Ishikawa (cell line): ENCODE data around the gene BMPR1A.

Experiments
- CEBPB ChIP-seq: IDR thresholded peaks from 2 replicates; pipeline ENCODE4 v1.6.1; 2012
- CREB1 ChIP-seq: IDR thresholded peaks from 2 replicates; pipeline ENCODE4 v1.6.1; 2012; ENCODE audit warnings: low read depth
- EGR1 ChIP-seq: IDR thresholded peaks from 2 replicates; pipeline ENCODE4 v1.6.1; 2012
- EP300 ChIP-seq: IDR thresholded peaks from 2 replicates; pipeline ENCODE4 v1.6.1; 2012; ENCODE audit warnings: borderline replicate concordance
- FOXM1 ChIP-seq: IDR thresholded peaks from 2 replicates; pipeline ENCODE4 v1.6.1; 2012; ENCODE audit warnings: low read depth, borderline replicate concordance
- NFIC ChIP-seq: IDR thresholded peaks from 2 replicates; pipeline ENCODE4 v1.6.1; 2012
- RAD21 ChIP-seq: IDR thresholded peaks from 2 replicates; pipeline ENCODE4 v1.6.1; 2012; ENCODE audit warnings: low read depth
- TAF1 ChIP-seq: IDR thresholded peaks from 2 replicates; pipeline ENCODE4 v1.6.1; 2012; ENCODE audit warnings: low read depth, mild to moderate bottlenecking
- TCF12 ChIP-seq: IDR thresholded peaks from 2 replicates; pipeline ENCODE4 v1.6.1; 2012; ENCODE audit warnings: low read depth
- TEAD4 ChIP-seq: IDR thresholded peaks from 2 replicates; pipeline ENCODE4 v1.6.1; 2012
- YY1 ChIP-seq: IDR thresholded peaks from 2 replicates; pipeline ENCODE4 v1.6.1; 2012; ENCODE audit warnings: low read depth
- ZBTB7A ChIP-seq: IDR thresholded peaks from 2 replicates; pipeline ENCODE4 v1.6.1; 2012; ENCODE audit warnings: low read depth
- TF ChIP-seq, protein P1 (sequence below): IDR thresholded peaks from 2 replicates; pipeline ENCODE4 v1.6.1; 2012; ENCODE audit warnings: low read depth, mild to moderate bottlenecking
- TF ChIP-seq, protein P2 (sequence below): IDR thresholded peaks from 2 replicates; pipeline ENCODE4 v1.6.1; 2012
- TF ChIP-seq, protein P3 (sequence below): IDR thresholded peaks from 2 replicates; pipeline ENCODE4 v1.6.1; 2012

BMPR1A gene

DNA sequence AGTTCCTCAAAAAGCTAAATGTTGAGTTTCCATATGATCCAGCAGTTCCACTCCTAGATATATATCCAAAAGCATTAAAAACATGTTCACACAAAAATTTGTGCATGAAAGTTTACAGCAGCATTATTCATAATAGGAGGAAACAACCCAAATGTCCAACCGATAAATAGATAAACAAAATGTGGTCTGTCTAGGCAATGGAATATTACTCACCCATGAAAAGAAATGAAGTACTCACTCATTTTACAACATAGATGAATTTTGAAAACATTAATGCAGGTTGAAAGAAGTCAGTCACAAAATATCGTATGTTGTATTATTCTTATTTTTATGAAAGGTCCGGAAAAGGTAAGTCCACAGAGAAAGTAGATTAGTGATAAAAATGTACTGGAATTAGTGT is 34.0 kb downstream of the BMPR1A start:
- no peak for TF ChIP-seq NFIC
- TF ChIP-seq, protein P1, sequence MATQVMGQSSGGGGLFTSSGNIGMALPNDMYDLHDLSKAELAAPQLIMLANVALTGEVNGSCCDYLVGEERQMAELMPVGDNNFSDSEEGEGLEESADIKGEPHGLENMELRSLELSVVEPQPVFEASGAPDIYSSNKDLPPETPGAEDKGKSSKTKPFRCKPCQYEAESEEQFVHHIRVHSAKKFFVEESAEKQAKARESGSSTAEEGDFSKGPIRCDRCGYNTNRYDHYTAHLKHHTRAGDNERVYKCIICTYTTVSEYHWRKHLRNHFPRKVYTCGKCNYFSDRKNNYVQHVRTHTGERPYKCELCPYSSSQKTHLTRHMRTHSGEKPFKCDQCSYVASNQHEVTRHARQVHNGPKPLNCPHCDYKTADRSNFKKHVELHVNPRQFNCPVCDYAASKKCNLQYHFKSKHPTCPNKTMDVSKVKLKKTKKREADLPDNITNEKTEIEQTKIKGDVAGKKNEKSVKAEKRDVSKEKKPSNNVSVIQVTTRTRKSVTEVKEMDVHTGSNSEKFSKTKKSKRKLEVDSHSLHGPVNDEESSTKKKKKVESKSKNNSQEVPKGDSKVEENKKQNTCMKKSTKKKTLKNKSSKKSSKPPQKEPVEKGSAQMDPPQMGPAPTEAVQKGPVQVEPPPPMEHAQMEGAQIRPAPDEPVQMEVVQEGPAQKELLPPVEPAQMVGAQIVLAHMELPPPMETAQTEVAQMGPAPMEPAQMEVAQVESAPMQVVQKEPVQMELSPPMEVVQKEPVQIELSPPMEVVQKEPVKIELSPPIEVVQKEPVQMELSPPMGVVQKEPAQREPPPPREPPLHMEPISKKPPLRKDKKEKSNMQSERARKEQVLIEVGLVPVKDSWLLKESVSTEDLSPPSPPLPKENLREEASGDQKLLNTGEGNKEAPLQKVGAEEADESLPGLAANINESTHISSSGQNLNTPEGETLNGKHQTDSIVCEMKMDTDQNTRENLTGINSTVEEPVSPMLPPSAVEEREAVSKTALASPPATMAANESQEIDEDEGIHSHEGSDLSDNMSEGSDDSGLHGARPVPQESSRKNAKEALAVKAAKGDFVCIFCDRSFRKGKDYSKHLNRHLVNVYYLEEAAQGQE, result no peak
- TF ChIP-seq TAF1, result no peak
- TF ChIP-seq TEAD4, result no peak
- no peak for TF ChIP-seq RAD21
- TF ChIP-seq EP300, result no peak
- TF ChIP-seq CREB1, result no peak
- TF ChIP-seq FOXM1, result no peak

DNA sequence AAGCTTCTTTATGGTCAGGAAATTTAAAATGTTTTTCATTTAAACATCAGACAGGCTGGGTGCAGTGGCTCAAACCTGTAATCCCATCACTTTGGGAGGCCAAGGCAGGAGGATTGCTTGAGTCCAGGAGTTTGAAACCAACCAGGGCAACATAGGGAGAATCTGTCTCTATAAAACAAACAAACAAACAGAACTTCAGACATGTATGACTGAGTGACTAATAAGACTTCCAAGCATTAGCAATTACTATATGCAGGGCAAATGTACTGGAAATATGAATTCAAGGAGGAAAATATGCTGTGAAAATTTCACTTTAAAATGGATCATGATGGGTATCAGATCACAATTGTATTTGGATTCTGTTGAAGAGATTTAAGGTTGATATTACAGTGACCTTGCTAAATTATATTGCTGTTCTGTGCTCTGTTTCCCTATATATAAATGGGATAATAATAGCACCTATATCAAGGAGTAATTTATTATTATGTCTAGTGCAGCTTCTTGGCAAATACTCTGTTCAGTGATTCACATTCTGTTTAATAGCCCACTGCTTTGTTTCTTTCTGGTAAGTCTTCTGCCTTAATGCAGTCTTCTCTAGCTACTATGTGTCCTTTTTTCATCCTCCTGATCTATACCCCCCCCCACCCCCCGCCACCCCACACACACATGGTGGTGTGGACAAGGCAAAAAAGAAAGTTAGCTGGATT is 36.2 kb downstream of the BMPR1A start:
- TF ChIP-seq TCF12, result no peak
- TF ChIP-seq, protein P1, result no peak
- no peak for TF ChIP-seq CEBPB
- no peak for TF ChIP-seq CREB1

DNA sequence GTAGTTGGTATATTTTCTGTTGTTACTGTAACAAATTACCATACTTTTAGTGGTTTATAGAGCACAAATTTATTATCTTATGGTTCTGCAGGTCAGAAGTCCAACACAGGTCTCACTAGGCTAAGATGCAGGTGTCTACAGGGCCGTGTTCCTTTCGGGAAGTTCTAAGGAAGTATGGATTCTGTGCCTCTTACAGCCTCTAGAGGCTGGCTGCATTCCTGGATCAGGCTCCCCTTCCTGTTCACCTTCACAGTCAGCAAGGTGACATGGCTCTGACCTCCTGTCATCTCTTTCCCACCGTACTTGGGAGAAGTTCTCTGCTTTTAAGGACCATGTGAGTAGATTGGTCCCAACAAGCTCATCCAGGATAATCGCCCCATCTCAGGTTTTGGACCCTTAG is 37.3 kb downstream of the BMPR1A start:
- no peak for TF ChIP-seq RAD21
- TF ChIP-seq, protein P2, sequence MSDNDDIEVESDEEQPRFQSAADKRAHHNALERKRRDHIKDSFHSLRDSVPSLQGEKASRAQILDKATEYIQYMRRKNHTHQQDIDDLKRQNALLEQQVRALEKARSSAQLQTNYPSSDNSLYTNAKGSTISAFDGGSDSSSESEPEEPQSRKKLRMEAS, result no peak
- no peak for TF ChIP-seq TCF12
- no peak for TF ChIP-seq FOXM1
- no peak for TF ChIP-seq EGR1
- no peak for TF ChIP-seq TEAD4
- TF ChIP-seq EP300, result no peak
- no peak for TF ChIP-seq NFIC
- TF ChIP-seq YY1, result no peak
- TF ChIP-seq ZBTB7A, result no peak
- TF ChIP-seq CREB1, result no peak
- no peak for TF ChIP-seq CEBPB
- no peak for TF ChIP-seq TAF1
- TF ChIP-seq, protein P3, sequence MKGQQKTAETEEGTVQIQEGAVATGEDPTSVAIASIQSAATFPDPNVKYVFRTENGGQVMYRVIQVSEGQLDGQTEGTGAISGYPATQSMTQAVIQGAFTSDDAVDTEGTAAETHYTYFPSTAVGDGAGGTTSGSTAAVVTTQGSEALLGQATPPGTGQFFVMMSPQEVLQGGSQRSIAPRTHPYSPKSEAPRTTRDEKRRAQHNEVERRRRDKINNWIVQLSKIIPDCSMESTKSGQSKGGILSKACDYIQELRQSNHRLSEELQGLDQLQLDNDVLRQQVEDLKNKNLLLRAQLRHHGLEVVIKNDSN, result no peak
- TF ChIP-seq, protein P1, result no peak

DNA sequence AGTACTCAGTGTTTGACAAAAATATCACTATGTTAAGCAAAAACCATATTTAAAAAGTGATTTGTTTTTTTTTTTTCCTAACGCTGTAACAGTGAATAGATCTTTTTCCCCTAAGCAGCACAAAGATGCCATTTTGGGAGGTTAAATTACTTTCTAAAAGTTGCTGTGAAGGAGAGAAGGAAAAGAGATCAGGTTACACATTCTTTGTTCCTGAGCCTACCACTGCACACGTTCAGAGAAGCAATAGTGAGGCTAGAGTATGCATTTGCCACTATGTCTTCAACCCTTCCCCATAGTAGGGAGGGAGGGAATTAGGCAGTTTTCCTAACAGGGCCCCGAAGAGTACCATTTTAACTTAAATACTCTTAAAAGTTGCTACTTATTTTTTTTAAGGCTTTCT is 38.9 kb downstream of the BMPR1A start:
- no peak for TF ChIP-seq RAD21
- TF ChIP-seq FOXM1, result no peak
- TF ChIP-seq, protein P2, result peak; percentile 62
- peak; percentile 80 for TF ChIP-seq TEAD4
- TF ChIP-seq YY1, result peak; percentile 72

DNA sequence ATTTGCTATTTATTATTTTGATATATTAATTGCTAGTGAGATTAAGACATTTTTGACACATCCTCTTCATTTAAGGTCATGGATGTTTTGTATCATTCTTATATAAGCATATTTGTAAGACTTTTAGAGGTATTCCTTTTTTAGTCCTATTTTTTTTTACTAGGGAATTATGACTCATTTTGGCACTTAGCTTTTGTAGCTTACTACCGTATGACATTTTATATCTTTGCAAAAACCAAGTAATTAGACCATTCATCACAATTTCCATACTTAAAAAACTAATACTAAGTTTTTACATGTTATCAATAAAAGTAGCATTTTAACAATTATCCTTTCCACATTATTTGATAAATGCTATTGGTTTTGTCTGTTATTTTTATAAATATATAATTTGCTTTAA is 41.6 kb downstream of the BMPR1A start:
- TF ChIP-seq EP300, result no peak
- TF ChIP-seq CEBPB, result no peak
- TF ChIP-seq, protein P1, result no peak
- no peak for TF ChIP-seq FOXM1
- no peak for TF ChIP-seq CREB1
- no peak for TF ChIP-seq NFIC
- TF ChIP-seq, protein P2, result no peak
- TF ChIP-seq RAD21, result no peak
- TF ChIP-seq, protein P3, result no peak
- no peak for TF ChIP-seq YY1
- TF ChIP-seq TCF12, result no peak
- TF ChIP-seq EGR1, result no peak
- no peak for TF ChIP-seq TAF1
